Measurements from ENCODE around the gene SOX4.
A peak's percentile ranks its signal among the peaks of the same experiment; 100 is the strongest.

SOX4 gene

GRCh38 chr6:21590346-21590745 is 3.2 kb upstream of the SOX4 start:
- TF ChIP-seq, protein P1, sequence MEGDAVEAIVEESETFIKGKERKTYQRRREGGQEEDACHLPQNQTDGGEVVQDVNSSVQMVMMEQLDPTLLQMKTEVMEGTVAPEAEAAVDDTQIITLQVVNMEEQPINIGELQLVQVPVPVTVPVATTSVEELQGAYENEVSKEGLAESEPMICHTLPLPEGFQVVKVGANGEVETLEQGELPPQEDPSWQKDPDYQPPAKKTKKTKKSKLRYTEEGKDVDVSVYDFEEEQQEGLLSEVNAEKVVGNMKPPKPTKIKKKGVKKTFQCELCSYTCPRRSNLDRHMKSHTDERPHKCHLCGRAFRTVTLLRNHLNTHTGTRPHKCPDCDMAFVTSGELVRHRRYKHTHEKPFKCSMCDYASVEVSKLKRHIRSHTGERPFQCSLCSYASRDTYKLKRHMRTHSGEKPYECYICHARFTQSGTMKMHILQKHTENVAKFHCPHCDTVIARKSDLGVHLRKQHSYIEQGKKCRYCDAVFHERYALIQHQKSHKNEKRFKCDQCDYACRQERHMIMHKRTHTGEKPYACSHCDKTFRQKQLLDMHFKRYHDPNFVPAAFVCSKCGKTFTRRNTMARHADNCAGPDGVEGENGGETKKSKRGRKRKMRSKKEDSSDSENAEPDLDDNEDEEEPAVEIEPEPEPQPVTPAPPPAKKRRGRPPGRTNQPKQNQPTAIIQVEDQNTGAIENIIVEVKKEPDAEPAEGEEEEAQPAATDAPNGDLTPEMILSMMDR (IDR thresholded peaks at IDR 0.05; ENCODE audit: insufficient read depth, low read length, poor library complexity, severe bottlenecking) = no peak
- Histone ChIP-seq H3K36me3 (ENCODE audit: control insufficient read depth, insufficient read depth, low read length) (no peaks in the 10 kb centered on the region), H3K27me3 (replicated peaks; ENCODE audit: control insufficient read depth, insufficient read depth, low read length) (no peaks in the 10 kb centered on the region), H3K4me3 (replicated peaks; ENCODE audit: low read depth, low read length) (no peak overlapping the region)
- DNase-seq (ENCODE audit: extremely low read depth, insufficient read length) = no peak

- H3K36me3 ChIP-seq (ENCODE audit: control insufficient read depth, insufficient read depth, low read length) = no peaks in the 10 kb centered on the region
- no peak overlapping the region for H3K4me3 ChIP-seq (replicated peaks; ENCODE audit: low read depth, low read length)
- DNase-seq (ENCODE audit: extremely low read depth, insufficient read length) = no peak
- TF ChIP-seq, protein P1 (IDR thresholded peaks at IDR 0.05; ENCODE audit: insufficient read depth, low read length, poor library complexity, severe bottlenecking) = no peak
- H3K27me3 ChIP-seq (replicated peaks; ENCODE audit: control insufficient read depth, insufficient read depth, low read length) = no peaks in the 10 kb centered on the region
These were observed 2.1 kb upstream of the SOX4 start for GRCh38 chr6:21591446-21591845.

DNA sequence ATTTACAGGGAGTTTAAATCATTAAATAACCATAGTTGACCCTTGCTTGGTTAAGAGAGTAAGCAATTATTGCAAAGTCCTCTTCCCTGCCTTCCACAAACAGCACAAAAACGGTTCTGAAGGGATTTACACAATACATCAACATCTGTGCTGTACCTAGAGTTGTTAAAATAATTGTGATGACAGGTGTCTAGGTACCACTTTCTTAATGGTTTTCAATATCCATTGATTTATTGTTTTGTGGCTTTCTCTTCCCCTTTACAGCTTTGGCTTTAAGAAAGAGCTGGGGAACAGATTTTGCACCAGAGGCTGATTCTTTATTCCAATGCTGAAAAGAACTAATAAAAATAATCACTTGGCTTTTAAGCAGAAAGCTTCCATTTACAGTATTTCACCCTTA is 598 bp upstream of the SOX4 start:
- H3K4me3 ChIP-seq (replicated peaks; ENCODE audit: low read depth, low read length) = peak overlapping the region; percentile 61
- H3K36me3 ChIP-seq (ENCODE audit: control insufficient read depth, insufficient read depth, low read length) = no peaks in the 10 kb centered on the region
- H3K27me3 ChIP-seq (replicated peaks; ENCODE audit: control insufficient read depth, insufficient read depth, low read length) = no peaks in the 10 kb centered on the region
- DNase-seq (ENCODE audit: extremely low read depth, insufficient read length) = no peak
- TF ChIP-seq, protein P1 (IDR thresholded peaks at IDR 0.05; ENCODE audit: insufficient read depth, low read length, poor library complexity, severe bottlenecking) = no peak

GRCh38 chr6:21593927-21594415 is 420 bp downstream of the SOX4 start:
- no peak for DNase-seq (ENCODE audit: extremely low read depth, insufficient read length)
- H3K27me3 ChIP-seq (replicated peaks; ENCODE audit: control insufficient read depth, insufficient read depth, low read length) = no peaks in the 10 kb centered on the region
- H3K4me3 ChIP-seq (replicated peaks; ENCODE audit: low read depth, low read length) = peak overlapping the region; percentile 96
- TF ChIP-seq, protein P1 (IDR thresholded peaks at IDR 0.05; ENCODE audit: insufficient read depth, low read length, poor library complexity, severe bottlenecking) = no peak
- no peaks in the 10 kb centered on the region for H3K36me3 ChIP-seq (ENCODE audit: control insufficient read depth, insufficient read depth, low read length)

DNA sequence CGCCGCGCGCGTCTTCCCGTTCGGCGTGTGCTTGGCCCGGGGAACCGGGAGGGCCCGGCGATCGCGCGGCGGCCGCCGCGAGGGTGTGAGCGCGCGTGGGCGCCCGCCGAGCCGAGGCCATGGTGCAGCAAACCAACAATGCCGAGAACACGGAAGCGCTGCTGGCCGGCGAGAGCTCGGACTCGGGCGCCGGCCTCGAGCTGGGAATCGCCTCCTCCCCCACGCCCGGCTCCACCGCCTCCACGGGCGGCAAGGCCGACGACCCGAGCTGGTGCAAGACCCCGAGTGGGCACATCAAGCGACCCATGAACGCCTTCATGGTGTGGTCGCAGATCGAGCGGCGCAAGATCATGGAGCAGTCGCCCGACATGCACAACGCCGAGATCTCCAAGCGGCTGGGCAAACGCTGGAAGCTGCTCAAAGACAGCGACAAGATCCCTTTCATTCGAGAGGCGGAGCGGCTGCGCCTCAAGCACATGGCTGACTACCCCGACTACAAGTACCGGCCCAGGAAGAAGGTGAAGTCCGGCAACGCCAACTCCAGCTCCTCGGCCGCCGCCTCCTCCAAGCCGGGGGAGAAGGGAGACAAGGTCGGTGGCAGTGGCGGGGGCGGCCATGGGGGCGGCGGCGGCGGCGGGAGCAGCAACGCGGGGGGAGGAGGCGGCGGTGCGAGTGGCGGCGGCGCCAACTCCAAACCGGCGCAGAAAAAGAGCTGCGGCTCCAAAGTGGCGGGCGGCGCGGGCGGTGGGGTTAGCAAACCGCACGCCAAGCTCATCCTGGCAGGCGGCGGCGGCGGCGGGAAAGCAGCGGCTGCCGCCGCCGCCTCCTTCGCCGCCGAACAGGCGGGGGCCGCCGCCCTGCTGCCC is 1.1 kb downstream of the SOX4 start:
- peak overlapping the region; percentile 96 for H3K4me3 ChIP-seq (replicated peaks; ENCODE audit: low read depth, low read length)
- peak; percentile 79 for DNase-seq (ENCODE audit: extremely low read depth, insufficient read length)
- no peaks in the 10 kb centered on the region for H3K36me3 ChIP-seq (ENCODE audit: control insufficient read depth, insufficient read depth, low read length)
- TF ChIP-seq, protein P1 (IDR thresholded peaks at IDR 0.05; ENCODE audit: insufficient read depth, low read length, poor library complexity, severe bottlenecking) = no peak
- H3K27me3 ChIP-seq (replicated peaks; ENCODE audit: control insufficient read depth, insufficient read depth, low read length) = no peaks in the 10 kb centered on the region

Measured in GM06990 (cell line).